ENCODE measurements around the gene ZCCHC17.

GRCh38 chr1:31371121-31371959, 74.5 kb downstream of the ZCCHC17 start:
- TF ChIP-seq CTCF (IDR thresholded peaks at IDR 0.05; ENCODE audit: poor library complexity) (no peak), EZH2 (IDR thresholded peaks at IDR 0.05; ENCODE audit: borderline replicate concordance) (no peak)
